ENCODE measurements around the gene ARVCF. TPM values are rescaled to one million over a fixed set of nuclear protein-coding genes. Genes with fewer than 3 reads are reported as not detected.

The ARVCF gene
- polyA plus RNA-seq, 1 donor from 2014 or later, result 112 TPM

DNA sequence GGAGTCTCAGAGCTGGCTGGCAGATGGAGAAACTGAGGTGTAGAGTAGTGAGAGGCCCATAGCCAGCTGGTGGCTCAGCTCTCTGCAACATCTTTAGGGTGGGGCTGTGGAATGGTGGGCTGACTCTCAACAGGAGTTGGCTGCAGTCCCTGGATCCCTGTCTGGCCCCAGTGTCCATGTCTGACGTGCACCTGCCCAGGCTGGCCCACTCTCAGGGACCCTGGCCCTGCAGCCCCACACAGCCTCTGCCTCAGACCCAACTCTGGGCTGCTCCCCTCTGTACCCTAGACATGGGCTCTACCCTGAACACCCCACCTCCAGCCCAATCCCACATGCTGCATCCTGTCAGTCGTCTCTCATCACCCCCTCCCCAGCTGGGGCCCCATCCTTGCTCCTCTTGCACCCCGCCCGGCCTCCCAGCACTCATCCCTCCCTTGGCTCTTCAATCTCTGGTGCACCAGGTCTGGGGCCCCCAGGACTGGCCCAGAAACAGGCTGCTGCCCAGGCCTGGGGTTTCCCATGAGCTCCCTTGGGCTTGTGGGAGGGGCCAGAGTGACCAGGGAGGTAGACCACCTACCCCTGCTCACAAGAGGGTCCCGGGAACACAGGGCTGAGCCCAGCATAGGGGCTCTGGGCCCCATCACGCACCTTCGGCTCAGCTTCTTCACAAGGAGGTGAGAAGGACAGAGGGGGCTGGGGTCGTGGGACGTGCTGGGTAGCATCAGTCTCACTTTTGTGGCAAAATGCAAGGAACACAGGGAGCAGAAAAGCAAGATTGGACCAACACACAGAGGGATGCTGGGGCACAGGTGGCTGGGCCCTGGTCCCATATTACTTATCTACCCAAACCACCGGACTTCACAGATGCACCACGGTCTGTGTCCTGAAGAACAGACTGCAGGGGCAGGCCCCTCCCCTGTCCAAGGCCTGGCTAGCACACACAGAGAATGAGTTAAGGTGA lies 31.5 kb downstream of the ARVCF start:
- H3K27ac ChIP-seq (ENCODE audit: low read length), result no peak overlapping the region
- no peaks in the 10 kb centered on the region for H3K27me3 ChIP-seq (ENCODE audit: insufficient read depth, low read depth, low read length)
- peak overlapping the region; percentile 93 for H3K9ac ChIP-seq (ENCODE audit: low read length)
- H3K36me3 ChIP-seq (ENCODE audit: insufficient read depth, low read length), result no peaks in the 10 kb centered on the region
- H4K20me1 ChIP-seq (ENCODE audit: insufficient read depth), result no peaks in the 10 kb centered on the region
- TF ChIP-seq, protein P1, sequence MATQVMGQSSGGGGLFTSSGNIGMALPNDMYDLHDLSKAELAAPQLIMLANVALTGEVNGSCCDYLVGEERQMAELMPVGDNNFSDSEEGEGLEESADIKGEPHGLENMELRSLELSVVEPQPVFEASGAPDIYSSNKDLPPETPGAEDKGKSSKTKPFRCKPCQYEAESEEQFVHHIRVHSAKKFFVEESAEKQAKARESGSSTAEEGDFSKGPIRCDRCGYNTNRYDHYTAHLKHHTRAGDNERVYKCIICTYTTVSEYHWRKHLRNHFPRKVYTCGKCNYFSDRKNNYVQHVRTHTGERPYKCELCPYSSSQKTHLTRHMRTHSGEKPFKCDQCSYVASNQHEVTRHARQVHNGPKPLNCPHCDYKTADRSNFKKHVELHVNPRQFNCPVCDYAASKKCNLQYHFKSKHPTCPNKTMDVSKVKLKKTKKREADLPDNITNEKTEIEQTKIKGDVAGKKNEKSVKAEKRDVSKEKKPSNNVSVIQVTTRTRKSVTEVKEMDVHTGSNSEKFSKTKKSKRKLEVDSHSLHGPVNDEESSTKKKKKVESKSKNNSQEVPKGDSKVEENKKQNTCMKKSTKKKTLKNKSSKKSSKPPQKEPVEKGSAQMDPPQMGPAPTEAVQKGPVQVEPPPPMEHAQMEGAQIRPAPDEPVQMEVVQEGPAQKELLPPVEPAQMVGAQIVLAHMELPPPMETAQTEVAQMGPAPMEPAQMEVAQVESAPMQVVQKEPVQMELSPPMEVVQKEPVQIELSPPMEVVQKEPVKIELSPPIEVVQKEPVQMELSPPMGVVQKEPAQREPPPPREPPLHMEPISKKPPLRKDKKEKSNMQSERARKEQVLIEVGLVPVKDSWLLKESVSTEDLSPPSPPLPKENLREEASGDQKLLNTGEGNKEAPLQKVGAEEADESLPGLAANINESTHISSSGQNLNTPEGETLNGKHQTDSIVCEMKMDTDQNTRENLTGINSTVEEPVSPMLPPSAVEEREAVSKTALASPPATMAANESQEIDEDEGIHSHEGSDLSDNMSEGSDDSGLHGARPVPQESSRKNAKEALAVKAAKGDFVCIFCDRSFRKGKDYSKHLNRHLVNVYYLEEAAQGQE (IDR thresholded peaks at IDR 0.05; ENCODE audit: borderline replicate concordance), result no peak
- TF ChIP-seq POLR2AphosphoS5 (IDR thresholded peaks at IDR 0.05) (no peak), RAD21 (conservative IDR thresholded peaks at IDR 0.05) (no peak), EP300 (conservative IDR thresholded peaks at IDR 0.05; ENCODE audit: poor library complexity, severe bottlenecking) (no peak), TAF1 (IDR thresholded peaks at IDR 0.05; ENCODE audit: low read depth) (no peak), SMC3 (conservative IDR thresholded peaks at IDR 0.05; ENCODE audit: poor library complexity) (no peak), EZH2 (IDR thresholded peaks at IDR 0.05; ENCODE audit: borderline replicate concordance, insufficient read depth, low read length, poor library complexity, severe bottlenecking) (no peak), MXI1 (conservative IDR thresholded peaks at IDR 0.05; ENCODE audit: poor library complexity, severe bottlenecking) (no peak)
- TF ChIP-seq, protein P2, sequence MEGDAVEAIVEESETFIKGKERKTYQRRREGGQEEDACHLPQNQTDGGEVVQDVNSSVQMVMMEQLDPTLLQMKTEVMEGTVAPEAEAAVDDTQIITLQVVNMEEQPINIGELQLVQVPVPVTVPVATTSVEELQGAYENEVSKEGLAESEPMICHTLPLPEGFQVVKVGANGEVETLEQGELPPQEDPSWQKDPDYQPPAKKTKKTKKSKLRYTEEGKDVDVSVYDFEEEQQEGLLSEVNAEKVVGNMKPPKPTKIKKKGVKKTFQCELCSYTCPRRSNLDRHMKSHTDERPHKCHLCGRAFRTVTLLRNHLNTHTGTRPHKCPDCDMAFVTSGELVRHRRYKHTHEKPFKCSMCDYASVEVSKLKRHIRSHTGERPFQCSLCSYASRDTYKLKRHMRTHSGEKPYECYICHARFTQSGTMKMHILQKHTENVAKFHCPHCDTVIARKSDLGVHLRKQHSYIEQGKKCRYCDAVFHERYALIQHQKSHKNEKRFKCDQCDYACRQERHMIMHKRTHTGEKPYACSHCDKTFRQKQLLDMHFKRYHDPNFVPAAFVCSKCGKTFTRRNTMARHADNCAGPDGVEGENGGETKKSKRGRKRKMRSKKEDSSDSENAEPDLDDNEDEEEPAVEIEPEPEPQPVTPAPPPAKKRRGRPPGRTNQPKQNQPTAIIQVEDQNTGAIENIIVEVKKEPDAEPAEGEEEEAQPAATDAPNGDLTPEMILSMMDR (IDR thresholded peaks at IDR 0.05; ENCODE audit: poor library complexity, severe bottlenecking), result no peak
- no peaks in the 10 kb centered on the region for H3F3A ChIP-seq (ENCODE audit: insufficient read depth, low read length, poor library complexity, severe bottlenecking)
- H2AFZ ChIP-seq (ENCODE audit: low read depth, low read length), result no peak overlapping the region
- H3K4me2 ChIP-seq (ENCODE audit: low read length), result peak overlapping the region; percentile 92
- no peaks in the 10 kb centered on the region for H3K9me3 ChIP-seq (ENCODE audit: low read length)
- H3K9me2 ChIP-seq (ENCODE audit: insufficient read depth, low read length), result no peaks in the 10 kb centered on the region
- peaks cover 24% of the 10 kb centered on the region for H3K79me2 ChIP-seq (replicated peaks; ENCODE audit: insufficient read depth, low read length)
- H3K4me3 ChIP-seq (ENCODE audit: low read length), result peak overlapping the region; percentile 95

- H3K36me3 ChIP-seq (ENCODE audit: insufficient read depth, low read length), result no peaks in the 10 kb centered on the region
- no peak overlapping the region for H3K9ac ChIP-seq (ENCODE audit: low read length)
- no peaks in the 10 kb centered on the region for H4K20me1 ChIP-seq (ENCODE audit: insufficient read depth)
- no peak overlapping the region for H3K4me2 ChIP-seq (ENCODE audit: low read length)
- TF ChIP-seq, protein P1 (IDR thresholded peaks at IDR 0.05; ENCODE audit: borderline replicate concordance), result no peak
- TF ChIP-seq EZH2 (IDR thresholded peaks at IDR 0.05; ENCODE audit: borderline replicate concordance, insufficient read depth, low read length, poor library complexity, severe bottlenecking), result no peak
- TF ChIP-seq SMC3 (conservative IDR thresholded peaks at IDR 0.05; ENCODE audit: poor library complexity), result no peak
- TF ChIP-seq, protein P2 (IDR thresholded peaks at IDR 0.05; ENCODE audit: poor library complexity, severe bottlenecking), result no peak
- no peak for TF ChIP-seq TAF1 (IDR thresholded peaks at IDR 0.05; ENCODE audit: low read depth)
- TF ChIP-seq MXI1 (conservative IDR thresholded peaks at IDR 0.05; ENCODE audit: poor library complexity, severe bottlenecking), result no peak
- no peak for TF ChIP-seq EP300 (conservative IDR thresholded peaks at IDR 0.05; ENCODE audit: poor library complexity, severe bottlenecking)
- no peak for TF ChIP-seq RAD21 (conservative IDR thresholded peaks at IDR 0.05)
- TF ChIP-seq POLR2AphosphoS5 (IDR thresholded peaks at IDR 0.05), result no peak
- H3K9me2 ChIP-seq (ENCODE audit: insufficient read depth, low read length), result no peaks in the 10 kb centered on the region
- H3K79me2 ChIP-seq (replicated peaks; ENCODE audit: insufficient read depth, low read length), result peaks cover 24% of the 10 kb centered on the region
- H2AFZ ChIP-seq (ENCODE audit: low read depth, low read length), result no peak overlapping the region
- H3K4me3 ChIP-seq (ENCODE audit: low read length), result peak overlapping the region; percentile 95
- no peaks in the 10 kb centered on the region for H3F3A ChIP-seq (ENCODE audit: insufficient read depth, low read length, poor library complexity, severe bottlenecking)
- no peaks in the 10 kb centered on the region for H3K9me3 ChIP-seq (ENCODE audit: low read length)
- no peaks in the 10 kb centered on the region for H3K27me3 ChIP-seq (ENCODE audit: insufficient read depth, low read depth, low read length)
- H3K27ac ChIP-seq (ENCODE audit: low read length), result no peak overlapping the region
These were observed 32.3 kb downstream of the ARVCF start for GRCh38 chr22:19984201-19984753.

All from neural cell (in vitro differentiated cells).